Stimulated activated CD8-positive, alpha-beta memory T cell treated with anti-CD3 and anti-CD28 coated beads, Interleukin-15, amount 100 ng/mL, for 4 hours (primary cell): ENCODE results near the gene ENOX1.

Experiments used
- DNase-seq, 2 donors: peaks; one replicate each; pipeline ENCODE4 v3.0.0-alpha.2; 2020; ENCODE audit warnings: low read depth in 2 of 2

Gene ENOX1

DNA sequence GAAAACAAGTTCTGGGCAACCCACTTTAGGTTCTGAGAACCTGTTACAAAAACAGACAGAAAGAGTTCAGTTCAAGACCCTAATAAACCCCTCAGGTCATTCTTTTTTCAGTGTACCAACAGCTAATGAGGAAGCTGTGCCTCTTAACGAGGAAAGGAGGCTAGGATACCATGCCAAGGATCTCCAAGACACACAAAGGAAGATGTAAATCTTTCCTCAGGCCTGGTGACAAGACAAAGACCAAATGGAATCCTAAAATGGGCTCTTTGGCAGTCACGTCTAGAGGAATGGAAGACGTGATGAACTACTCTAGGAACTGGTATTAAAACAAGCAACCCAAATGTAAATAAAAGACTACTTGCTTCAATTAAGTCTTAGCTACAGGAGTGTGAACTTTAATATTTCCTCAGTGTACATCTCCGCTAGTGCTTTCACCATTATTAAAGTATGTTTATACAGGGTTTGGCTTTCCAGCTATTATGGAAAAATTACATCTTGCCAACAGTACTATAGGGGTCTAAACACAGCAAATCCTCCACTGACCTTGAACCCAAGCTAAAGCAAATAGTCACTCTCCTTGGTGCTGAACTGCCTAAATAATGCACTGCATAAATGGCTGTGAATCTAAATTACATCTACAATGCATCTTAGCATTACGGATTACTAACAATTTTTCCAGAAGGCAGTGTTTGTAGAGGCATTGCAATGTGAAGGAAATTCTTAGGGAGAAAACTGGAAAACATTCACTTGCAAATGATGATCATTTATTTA, 42.3 kb downstream of the ENOX1 start:
- DNase-seq = no peak

DNA sequence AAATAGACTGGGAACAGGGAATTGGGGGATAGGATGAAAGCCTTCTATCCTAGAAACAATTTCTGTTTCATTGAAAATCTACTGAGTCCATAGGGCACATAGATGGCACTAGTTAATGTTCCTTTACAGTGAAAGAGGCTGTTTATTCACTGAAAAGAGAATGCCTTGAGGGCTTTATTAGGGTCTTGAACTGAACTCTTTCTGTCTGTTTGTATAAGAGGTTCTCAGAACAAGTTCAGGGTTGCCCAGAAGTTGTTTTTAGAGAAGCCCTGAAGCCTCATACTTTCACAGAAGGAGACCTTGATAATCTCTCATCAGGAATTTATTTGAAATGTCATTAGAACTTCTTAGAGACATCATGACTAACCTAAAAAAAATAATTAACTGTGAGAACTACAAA, 43.9 kb downstream of the ENOX1 start:
- DNase-seq = no peak

DNA sequence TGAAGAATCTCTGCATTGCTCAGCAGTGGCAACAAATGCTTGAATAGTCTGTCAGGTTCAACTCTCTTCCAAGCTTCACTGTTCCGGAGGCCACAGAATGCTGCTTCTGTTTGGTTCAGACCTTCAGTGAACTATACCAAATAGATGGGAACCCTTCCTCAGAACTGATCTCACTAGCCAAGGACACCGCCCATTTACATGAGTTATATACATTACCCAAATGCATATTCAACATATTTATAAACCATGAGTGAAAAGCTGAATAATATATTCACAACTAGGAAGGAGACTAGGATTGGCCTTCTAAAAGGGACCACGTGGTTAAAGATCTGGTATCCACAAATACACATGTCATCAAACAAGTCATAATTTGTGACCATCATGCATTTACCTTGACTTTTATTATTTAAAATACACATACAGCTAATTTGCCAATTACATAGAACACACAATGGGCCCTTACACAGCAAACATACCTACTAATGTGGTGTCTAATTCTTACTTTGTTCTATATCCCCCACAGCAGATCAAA, 49.3 kb downstream of the ENOX1 start:
- DNase-seq = no peak

DNA sequence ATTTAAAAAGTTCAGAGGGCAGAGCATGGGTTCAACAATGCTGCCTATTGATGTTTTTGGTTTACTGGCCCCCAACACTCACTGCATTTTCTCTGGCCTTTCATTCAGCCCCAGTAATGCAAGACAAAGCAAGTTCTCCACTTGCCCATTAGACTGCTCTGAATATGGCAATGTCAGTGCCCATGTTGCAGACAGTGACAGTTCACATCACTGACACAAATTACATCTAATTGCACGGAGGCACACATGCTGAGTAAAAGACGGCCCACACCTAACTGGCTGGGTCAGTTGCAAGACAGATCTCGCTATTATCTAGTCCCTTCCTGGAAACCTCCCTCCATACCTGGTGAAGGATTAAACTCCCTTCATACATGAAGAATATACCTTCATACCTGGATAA, 54.0 kb downstream of the ENOX1 start:
- no peak for DNase-seq

DNA sequence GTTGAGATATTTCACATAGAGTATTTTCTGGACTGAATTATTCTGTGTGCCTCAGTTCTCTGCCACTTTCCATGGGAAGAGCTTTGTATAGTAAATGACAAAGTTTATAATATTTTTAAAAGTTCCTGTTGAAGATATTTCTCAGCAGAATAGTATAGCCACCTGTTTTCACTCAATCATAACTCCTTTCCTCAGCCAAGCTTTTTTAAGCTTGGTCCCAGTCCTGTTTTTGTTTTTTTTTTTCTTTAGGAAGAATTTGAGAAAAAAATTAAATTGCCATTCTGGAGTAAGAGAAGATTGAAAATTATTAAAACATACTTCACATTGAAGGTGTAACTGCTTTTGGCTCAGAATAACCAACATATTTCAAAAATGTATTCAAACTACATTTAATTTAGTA, 55.5 kb downstream of the ENOX1 start:
- no peak for DNase-seq

DNA sequence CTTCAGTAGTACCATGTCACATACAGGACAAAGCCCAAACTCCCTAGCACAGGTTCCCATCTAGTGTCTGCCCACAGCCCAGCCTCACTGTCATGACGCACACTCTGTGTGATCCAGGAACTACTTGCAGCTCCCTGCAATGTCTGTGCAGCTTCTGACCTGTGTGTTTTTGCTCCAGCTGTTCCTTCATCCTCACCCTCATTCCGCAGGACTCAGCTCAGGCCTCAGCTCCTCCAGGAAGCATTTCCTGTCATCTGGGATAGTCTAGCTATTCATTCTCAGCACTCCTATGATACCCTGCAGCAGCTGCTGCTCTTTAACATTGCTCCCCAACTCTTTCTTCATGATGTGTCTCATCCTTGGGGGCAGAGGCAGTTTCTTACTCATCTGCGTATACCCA, 56.1 kb downstream of the ENOX1 start:
- DNase-seq = no peak

DNA sequence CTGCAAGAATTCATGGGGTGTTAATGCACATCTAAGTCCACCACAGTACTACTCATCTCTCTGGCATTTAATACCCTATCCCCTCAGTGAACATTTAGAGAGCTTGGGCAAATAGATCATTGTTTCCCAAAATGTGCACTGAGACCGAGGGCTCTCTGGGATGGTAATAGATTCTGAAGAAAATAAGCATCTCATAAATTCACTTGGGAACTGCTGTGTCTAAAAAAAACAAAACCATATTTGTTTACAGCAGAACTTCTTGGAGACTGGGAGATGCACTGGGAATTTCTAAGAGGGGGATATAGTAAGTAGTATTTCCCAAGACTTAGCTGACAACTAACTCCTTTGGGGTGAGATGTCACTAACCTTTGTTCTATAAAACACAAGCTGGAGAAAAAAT, 58.4 kb downstream of the ENOX1 start:
- DNase-seq = no peak

DNA sequence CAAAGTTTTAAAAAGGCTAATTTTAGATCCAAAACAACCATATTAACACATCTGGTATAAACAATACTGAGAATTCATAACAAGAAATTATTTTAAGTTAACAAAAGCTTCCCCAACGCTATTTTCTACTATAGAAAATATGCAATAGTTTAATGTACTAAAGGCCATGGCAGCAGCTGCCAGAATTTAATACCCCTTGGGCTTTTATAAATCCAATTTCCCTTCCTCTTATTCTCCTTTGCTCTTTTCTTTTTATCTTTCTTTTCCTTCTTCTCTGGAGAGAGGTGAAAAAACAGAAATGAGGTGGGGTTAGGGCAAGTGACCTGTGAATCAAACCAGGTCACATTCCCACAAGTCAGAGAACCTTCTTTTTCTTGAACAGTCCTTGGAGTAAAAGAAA, 58.9 kb downstream of the ENOX1 start:
- no peak for DNase-seq

DNA sequence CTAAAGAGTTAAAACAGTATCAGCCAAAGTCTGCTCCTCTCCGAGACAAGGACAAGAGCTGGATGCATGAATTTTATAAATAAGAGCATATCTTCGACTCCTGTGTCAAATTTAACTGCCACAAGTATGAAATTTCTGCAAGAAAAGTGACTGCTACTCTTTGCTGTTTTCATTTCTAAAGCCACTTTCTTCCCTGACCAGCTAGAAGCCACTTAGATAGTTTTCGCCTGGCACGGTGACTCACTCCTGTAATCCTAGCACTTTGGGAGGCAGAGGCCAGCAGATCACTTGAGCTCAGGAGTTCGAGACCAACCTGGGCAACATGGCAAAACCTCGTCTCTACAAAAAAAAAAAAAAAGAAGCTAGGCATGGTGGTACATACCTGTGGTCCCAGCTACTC, 61.3 kb downstream of the ENOX1 start:
- no peak for DNase-seq

DNA sequence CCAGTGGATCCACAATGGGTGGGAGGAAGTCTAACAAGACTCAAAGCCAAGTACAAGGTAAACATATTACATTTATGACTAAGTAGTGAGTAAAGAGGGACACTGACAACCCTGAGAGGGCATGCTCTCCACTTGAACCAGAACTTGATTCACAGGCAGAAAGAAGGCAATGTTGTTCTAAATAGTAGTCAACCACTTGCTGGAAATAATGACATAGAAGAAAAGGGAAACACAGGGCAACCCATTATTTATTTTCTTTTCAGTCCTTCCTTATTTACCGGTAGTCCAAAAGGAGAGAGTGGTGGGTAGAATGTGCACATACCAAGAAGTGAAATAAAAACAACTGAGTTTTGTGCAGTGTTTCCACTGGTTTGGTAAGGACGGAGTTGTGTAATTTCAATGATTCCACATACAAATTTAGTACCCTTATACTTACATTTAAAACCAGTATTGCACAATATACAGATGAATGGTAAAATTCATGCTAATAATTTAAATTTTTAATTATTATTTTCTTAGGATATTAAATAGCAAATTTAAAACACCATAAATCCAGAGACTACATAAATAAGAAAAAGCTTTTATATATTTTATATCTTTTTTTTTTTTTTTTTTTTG, 65.9 kb downstream of the ENOX1 start:
- no peak for DNase-seq

DNA sequence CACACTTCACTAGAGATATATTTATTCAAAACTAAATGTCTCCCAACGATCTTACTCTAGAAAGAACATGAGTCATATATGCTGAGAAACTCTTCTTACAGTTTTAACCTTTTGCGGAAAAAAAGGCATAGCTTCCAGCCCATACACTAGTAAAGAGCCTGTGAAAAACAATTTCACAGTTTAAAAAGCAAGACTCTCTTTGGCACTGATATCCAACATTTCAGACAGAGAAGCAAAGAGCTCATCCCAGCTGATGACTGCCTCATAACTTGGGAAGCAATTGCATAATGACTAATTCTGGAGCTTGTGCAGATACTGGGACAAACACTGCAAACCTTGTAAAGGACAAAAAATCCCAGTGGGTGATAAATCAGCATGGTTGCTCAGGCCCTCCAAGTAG, 88.0 kb downstream of the ENOX1 start:
- no peak for DNase-seq

DNA sequence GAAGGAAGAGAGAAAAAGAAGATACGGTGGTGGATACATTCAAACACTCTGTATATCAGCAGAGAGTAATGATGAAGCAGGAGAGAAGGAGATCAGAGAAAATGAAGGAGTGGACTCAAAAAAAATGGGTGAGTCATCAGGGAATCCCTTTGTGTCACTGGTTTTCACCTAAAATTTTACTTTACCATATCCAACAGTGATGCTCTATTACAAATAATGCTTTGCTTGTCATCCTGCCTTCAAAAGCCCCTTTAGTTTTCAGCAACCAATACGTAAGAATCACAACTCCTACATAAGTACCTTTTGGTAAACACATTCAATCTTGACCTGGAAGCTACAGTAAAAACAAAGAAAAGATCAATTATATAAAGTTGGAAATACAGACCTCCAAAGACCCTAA, 88.8 kb downstream of the ENOX1 start:
- no peak for DNase-seq

DNA sequence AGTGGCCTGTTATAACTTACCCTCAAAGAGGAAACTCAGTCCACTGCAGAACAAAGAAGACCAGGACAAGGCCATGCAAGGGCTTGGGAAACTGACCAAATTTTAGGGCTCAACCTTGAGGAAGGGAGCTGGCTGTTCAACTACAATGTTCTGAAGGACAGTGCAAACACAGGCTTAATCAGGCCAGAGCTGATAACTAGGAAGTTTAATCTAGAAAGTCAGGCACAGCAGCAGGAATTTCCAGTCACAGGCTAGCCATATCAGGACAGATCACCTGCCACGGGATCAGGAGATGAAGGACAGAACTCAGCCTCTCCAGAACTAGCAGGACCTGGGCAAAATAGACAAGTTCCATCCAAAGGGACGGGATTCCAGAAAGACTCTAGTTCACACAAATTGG, 89.4 kb downstream of the ENOX1 start:
- DNase-seq = no peak

DNA sequence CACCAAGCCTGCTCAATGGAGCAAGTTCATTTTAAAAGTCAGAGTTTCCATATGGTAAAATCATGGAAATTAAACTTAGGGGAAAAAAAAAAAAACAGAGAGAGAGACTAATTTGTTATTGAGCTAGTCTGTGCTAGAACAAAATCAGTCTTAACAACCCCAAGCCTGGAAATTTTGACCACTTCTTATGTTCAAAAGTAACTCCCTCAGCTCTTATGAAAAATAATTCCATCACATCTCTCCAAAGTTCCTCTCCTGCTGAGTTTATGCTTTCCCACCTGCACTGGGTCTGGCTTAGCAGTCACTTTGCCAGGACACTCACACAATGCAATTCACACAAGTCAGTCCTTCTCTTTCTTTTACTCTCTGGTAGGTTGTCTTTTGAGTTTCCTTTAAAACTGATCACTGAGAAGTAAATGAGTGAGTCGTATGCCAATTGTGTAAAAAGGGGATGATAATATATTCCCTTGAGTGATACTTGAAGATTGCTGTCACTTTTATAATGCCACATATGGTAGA, 92.6 kb downstream of the ENOX1 start:
- DNase-seq = no peak

DNA sequence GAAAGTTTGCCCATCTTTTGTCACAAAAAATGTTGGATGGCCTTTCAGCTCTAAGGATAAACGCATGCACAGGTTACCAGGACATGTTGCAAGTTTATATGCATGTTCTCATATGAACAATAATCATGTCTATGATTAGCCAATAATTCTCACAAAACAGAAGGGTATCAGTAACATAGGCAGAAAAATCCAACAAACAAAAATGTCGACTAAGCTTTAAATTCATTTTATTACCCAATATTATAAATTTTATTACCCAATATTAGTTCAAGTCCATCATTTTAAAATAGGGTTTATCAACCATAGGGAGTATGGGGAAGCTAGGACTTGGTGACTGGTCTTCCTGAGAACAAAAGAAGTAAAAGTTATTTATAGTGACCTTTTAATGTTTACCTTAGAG, 93.1 kb downstream of the ENOX1 start:
- no peak for DNase-seq

DNA sequence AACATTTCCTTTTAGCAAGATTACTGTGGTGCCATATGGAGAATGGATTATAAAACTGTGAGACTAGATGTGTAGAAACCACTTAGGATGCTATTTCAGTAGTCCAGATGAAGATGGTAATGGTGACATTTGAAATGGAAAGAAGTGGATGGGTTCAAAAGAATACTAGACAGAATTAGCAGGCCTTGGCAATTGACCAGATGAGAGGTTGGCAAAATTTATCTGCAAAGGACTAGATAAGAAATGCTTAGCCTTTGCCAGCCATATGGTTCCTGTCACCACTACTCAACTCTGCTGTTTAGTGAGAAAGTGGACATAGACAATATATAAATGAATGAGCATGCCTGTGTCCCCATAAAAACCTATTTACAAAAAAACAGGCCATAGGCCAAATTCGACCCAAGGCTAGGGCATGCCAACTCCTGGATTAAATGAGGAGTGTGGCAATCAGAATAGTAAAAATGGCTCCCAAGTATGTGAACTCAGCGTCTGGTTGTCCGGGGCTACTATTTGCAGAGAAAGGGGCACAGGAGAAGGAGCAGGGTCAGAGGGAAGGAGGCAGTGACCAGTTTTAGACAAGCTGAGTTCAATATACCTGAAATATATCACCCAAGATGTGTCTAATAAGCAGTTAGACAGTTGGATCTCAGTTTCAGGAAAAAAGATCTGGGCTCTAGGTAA, 98.4 kb downstream of the ENOX1 start:
- DNase-seq = no peak

DNA sequence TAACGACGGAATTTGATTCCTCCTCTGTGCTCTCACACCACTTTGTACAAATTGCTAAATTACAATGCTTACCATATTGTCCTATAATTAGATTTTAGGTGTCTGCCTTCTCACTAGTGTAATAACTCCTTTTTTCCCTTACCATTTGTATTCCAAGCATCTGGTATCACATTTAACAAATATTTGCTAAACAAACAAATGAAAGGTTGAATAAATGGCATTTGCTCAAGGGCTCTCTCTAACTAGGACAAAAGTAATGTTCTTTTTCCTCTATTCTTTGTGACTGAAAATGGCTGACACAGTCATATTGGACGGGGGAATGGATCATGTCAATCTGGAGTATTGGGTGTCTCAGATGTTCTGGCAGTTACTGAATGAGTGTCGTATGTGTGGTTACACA, 99.7 kb downstream of the ENOX1 start:
- DNase-seq = no peak

DNA sequence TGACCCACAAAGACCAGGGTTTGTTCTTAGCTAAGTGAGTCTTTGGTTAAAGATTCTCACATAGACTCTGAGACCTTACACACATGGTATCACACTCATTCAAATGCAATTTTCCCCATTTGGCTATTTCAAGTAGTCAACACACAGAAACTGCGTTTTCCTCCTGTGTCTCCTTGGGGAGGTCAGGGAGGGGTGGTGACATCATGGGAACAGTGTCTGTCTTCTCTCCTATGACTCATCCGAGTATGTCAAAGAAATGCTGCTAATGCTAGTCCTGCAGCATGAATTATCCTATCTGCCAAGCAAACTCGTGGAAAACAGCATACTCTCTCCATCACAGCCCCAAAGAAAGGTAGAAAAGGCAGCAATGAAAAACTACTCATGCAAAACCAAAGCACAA, 100.2 kb downstream of the ENOX1 start:
- DNase-seq = no peak

DNA sequence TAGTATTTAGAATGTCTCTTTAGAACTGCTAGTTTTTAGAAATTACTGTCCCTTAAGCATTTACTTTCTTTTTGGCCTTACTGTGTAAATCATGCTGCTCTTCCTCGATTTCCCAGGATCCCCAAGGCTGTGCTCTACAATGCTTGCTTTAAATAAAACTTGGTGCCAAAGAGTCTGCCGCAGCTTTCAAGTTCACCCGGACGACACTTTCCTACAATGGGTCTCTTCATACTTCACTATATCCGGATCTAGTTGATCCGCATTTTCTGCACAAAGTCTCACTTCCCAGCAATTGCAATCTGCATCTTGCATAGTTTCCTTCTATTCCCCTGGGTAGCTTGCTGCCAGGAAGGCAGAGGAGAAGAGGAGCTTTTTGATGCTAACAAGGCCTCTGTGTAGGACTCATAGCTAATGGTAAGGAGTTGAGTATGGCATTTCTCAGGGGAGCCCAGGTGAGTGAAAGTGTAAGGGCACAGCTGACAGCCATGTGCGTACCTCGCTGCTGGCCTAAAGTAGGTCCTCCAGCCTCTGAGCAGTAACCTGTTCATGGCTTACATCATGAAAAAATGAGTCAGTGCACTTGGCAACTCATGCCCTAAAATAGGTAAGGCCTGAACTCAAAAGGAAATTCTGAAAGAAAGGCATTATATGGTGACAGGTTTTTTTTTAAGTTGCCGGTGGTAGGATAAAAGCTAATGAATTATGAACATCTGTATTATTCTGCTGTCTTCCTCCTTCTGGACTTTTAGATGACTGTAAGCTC, 101.6 kb downstream of the ENOX1 start:
- DNase-seq = no peak

DNA sequence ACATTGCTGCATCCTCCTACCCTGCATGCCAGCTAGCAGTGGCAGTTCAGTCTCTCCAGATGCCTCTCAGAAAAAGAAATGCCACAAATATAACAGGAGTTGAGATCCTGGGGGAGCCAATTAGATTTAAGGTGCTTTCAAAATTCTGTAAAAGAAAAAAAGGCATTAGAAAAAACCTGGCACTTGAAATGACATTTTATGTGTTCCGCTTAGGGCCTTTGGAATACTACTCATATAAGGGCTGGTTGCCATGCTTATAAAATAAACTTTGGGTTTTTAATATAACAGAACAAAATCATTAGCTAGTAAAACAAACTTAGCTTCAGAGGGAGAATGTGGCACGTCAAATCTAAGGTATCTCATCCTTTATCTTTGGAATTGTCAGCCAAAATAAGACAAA, 104.1 kb downstream of the ENOX1 start:
- DNase-seq = no peak

DNA sequence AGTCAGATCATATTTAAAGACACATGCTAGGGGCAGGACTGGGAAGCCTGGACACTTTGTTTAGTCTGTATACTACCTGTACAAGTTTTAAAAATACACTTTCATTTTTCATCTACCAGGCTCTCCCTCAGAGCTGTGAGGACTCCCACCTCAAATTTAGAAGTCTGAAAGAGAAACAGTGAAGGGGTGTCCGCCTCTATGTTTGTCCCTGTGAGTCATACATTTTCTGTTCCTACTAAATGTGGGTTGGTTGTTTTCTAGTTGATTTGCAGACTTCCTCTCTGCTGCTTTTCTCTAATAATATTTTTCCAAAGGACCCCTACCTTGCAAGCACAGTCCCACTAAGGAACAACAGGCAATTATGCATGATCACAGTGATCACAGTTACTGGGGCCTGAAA, 110.5 kb downstream of the ENOX1 start:
- DNase-seq = no peak

DNA sequence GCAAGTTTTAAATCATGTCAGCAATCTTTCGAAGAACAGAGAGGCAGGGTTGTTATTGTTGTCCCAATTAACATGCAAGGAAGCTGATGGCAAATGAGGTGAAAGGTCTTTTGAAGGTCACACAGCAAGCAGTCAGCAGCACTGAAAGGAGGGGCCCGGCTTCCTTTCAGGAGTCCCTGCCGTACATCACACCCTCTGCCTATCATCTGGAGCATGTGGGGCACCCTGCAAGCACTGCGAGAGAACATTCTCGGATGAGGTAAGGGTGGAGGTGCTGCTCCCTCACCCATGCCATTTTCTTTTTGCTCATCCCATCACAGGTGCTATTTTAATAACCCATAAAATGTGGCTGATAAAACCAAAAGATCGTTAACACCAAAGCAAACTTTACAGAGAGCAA, 111.2 kb downstream of the ENOX1 start:
- DNase-seq = no peak
